Stomach smooth muscle (tissue), 2 donors: Measurements from ENCODE around the gene TRAK1.
A peak's percentile ranks its signal among the peaks of the same experiment; 100 is the strongest.

Experiments used
- H3K27ac ChIP-seq: one replicate; pipeline ENCODE4 v1.7.0; 2013; ENCODE audit warnings: mild to moderate bottlenecking, low read length, inconsistent platforms
- H3K27me3 ChIP-seq, 2 donors: one replicate each; pipeline ENCODE4 v1.7.0; 2013; ENCODE audit warnings: low read length in 2 of 2; ENCODE audit not compliant: insufficient read depth in 2 of 2, control insufficient read depth in 1 of 2
- H3K36me3 ChIP-seq, 2 donors: one replicate each; pipeline ENCODE4 v1.7.0; 2013; ENCODE audit warnings: low read length in 2 of 2; ENCODE audit not compliant: control insufficient read depth in 2 of 2, insufficient read depth in 2 of 2
- H3K4me1 ChIP-seq: one replicate; pipeline ENCODE4 v1.7.0; 2013; ENCODE audit warnings: low read length; ENCODE audit not compliant: control insufficient read depth, insufficient read depth
- H3K4me3 ChIP-seq, 2 donors: one replicate each; pipeline ENCODE4 v1.7.0; 2013; ENCODE audit warnings: low read length in 2 of 2
- H3K9ac ChIP-seq, 2 donors: one replicate each; pipeline ENCODE4 v1.7.0; 2013; ENCODE audit warnings: low read length in 2 of 2, mild to moderate bottlenecking in 1 of 2
- H3K9me3 ChIP-seq, 2 donors: one replicate each; pipeline ENCODE4 v1.7.0; 2013; ENCODE audit warnings: low read length in 2 of 2; ENCODE audit not compliant: control insufficient read depth in 2 of 2
- donor health status: healthy.
- donor health status: Pancreatic carcinoma.

Gene TRAK1

DNA sequence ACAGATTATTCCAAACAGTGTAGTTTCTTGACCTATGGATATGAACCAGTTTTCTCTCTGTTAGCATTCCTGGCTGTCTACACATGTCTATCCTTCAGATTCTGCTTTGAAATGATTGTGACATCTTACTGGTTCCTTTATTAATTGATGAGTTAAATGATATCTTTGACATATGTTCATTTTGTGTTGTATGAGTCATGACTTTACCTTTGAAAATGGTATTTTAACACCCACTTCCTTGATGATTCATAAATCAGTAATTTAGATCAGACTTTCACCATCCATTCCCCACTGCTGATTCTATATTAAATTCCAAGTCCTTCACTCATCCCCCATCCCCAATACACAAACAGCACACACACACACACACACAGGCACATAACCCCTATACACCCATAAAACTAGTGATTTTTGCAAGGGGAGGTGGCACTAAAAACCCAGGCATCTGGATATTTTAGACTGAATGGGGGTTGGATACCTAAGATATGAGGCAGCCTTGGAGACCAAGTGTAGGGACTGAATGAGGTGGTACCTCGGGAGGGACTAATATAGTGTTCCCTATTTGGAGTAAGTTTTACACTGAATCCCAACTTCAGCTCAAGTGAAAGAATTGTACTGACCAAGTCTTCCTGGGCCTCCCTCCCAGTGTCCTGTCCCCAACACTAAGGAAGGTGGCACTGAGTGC lies 165.1 kb downstream of the TRAK1 start:
- no peak overlapping the region for H3K4me3 ChIP-seq
- no peaks in the 10 kb centered on the region for H3K36me3 ChIP-seq
- H3K9ac ChIP-seq: no peak overlapping the region
- peaks cover 13 to 16% of the 10 kb centered on the region in 2 donors for H3K27me3 ChIP-seq
- no peaks in the 10 kb centered on the region for H3K4me1 ChIP-seq
- H3K27ac ChIP-seq: no peak overlapping the region
- no peaks in the 10 kb centered on the region for H3K9me3 ChIP-seq

DNA sequence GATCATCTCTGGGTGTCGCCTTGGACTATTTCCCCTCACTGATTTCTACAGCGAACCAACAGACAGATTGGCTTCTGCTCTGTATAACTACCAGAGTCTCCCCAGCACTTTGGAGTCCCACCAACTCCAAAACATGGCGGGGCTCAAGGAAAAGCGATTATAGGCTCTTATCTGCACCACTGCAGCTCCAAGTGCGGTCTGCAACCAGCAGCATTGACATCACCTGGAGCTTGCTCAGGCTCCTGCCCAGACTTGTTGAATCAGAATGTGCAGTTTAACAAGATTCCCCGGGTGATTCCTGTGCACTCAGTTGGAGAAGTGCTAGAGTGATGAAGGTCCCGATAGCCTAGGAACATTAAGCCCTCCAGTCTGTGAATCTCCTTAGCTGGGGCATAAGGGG lies 165.8 kb downstream of the TRAK1 start:
- Histone ChIP-seq H3K27ac (no peak overlapping the region), H3K4me3 (no peak overlapping the region), H3K4me1 (no peaks in the 10 kb centered on the region), H3K9ac (no peak overlapping the region), H3K36me3 (no peaks in the 10 kb centered on the region), H3K9me3 (no peaks in the 10 kb centered on the region), H3K27me3 (peaks cover 16 to 23% of the 10 kb centered on the region in 2 donors)

DNA sequence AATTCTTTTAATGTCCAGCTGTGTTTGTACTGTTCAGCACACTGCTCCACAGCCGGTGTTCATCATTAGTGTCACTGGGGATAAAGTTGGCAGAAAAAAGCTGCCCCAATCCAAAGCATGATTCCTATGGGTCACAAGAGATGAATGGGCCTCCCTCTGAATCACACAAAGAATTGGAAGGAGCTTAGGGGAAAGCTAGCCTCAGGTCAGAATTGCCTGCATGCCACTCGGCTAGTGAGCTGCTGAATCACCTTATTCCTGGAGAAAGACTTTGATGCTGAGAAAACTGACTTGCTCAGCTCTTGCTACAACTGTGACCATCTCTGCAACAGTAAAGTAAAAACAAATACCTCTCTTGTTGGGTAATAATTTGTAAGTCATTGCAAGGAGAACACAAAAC lies 171.4 kb downstream of the TRAK1 start:
- Histone ChIP-seq H3K9me3 (no peaks in the 10 kb centered on the region), H3K27me3 (peaks cover 40 to 57% of the 10 kb centered on the region in 2 donors), H3K36me3 (no peaks in the 10 kb centered on the region), H3K27ac (no peak overlapping the region), H3K4me3 (no peak overlapping the region), H3K4me1 (peaks cover 16% of the 10 kb centered on the region), H3K9ac (no peak overlapping the region)

DNA sequence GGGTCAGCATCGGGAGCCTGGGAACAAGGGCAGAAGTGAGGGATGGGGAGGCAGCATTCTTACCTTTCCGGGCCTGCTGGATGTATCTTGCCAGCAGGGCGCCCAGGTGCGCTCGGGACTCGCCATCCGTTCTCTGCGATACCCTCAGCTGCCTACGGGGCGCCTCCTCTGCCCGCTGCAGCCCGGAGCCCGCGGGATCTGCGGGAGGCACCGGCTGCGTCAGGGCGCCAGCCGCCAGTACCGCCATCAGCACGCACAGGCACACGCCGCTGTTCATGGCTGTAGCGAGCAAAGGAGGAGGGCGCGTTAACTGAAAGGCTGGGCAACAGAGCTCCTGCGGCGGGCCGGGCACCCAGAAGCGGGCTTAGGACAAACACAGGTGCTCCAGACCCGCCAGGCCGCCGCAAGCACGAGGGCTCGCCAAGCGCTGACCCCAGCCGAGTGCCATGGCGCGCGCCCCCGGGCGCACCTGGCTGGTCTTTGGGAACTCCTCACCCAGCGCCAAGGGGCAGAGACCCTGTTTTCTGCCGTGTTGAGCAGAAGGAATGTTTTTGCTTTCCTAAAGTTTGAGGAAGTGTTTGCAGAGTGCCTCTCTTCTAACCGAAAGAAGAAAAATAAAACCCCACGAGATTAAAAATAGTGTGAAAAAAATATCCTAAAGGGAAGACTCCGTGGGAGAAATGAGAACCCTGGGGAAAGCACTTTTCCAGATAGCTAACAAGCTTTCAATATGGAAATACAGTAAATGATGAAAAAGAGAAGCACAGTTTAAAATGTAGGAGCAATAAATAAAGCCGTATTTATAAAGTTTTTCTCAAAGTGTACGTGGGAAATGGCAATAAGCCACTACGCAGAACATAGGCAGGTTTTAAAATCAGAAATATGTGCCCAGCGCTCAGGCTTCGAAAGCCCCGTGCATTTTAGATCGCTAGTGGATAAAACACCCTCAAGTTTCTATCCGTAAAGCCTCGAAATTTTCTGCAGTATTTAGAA lies 172.5 kb downstream of the TRAK1 start:
- H3K9ac ChIP-seq: no peak overlapping the region
- H3K4me1 ChIP-seq: peaks cover 16% of the 10 kb centered on the region
- no peaks in the 10 kb centered on the region for H3K36me3 ChIP-seq
- peak overlapping the region in 1 of 2 donors; percentile 44 for H3K4me3 ChIP-seq
- no peaks in the 10 kb centered on the region for H3K9me3 ChIP-seq
- peaks cover 45 to 57% of the 10 kb centered on the region in 2 donors for H3K27me3 ChIP-seq
- H3K27ac ChIP-seq: no peak overlapping the region

DNA sequence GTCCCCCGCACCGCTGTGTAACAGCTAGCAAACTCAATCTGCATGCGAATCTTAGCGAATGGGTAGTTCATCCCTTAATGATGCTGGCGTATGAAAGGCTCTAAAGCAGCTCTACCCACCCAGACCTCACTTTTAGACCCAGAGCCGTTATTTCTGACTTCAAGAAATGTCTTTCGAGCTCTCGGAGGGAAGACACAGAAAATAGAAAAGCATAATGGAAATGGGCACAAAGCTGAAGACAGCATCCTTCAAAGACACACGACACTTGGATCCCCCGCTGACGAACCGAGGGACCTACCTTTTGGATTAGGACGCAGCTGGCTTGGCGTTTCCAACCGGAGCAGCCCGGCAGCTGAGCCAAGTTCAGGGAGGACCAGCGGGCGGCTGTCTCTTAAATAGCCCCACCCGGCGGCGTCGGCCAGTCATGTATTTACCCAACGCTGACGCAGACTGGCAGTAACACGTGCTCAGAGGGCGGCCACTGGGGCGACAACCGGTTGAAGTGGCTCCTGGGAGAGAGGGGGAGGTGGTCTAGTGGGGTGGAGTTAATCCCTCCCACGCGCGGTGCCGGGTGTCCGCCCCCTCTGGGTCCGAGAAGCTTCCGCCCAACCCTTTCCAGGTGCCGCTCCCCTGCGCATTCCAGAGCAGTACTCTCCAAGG lies 173.4 kb downstream of the TRAK1 start:
- Histone ChIP-seq H3K27me3 (peaks cover 44 to 57% of the 10 kb centered on the region in 2 donors), H3K4me1 (peaks cover 16% of the 10 kb centered on the region), H3K36me3 (no peaks in the 10 kb centered on the region), H3K4me3 (peak overlapping the region in 1 of 2 donors; percentile 44), H3K9me3 (no peaks in the 10 kb centered on the region), H3K9ac (no peak overlapping the region), H3K27ac (no peak overlapping the region)

DNA sequence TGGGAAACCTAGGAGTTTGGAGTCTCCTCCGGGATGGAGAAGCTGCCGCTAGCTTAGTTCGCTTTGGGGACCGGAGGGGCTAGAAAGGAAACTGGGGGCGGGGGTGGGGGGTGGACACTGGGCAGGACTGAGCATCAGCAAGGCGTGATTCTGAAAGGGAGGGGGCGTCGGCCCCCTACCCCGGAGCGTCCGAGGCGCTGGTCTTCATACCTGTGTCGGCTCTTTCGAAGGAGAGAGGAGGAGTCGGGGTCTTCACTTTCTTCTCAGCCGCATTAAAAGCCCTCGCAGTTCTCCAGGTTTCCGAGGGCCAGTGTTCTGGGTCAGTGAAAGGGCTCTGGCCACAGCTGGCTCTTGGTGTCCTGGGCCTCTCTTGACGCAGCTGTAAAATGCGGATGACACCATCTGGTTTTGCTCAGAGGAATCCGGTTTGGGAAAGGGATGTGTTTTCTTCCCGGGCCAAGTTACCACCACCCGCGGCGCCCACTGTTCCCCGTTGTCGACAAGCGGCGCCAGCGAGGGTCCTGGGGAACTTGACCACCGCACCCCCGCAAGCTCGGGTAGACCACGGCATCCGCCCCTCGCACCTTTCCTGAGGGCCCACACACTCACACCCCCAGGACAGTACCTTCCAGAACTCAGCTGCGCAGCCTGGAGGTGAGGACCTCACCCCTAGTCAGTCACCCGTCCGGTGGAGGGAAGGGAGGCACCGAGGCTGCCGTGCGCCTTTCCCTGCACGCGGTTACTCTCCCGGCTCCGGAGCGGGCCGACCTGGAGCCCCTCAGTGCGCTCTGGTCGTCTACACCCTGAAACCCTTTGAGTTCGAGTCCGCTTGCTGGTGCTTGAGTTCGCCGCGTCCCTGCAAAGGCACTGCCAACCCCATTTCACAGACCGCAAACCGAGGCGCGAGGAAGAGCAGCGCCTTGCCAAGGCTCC lies 174.2 kb downstream of the TRAK1 start:
- Histone ChIP-seq H3K27ac (no peak overlapping the region), H3K9me3 (no peaks in the 10 kb centered on the region), H3K4me1 (peaks cover 16% of the 10 kb centered on the region), H3K9ac (no peak overlapping the region), H3K27me3 (peaks cover 39 to 53% of the 10 kb centered on the region in 2 donors), H3K4me3 (peak overlapping the region; percentile 31 to 44), H3K36me3 (no peaks in the 10 kb centered on the region)

DNA sequence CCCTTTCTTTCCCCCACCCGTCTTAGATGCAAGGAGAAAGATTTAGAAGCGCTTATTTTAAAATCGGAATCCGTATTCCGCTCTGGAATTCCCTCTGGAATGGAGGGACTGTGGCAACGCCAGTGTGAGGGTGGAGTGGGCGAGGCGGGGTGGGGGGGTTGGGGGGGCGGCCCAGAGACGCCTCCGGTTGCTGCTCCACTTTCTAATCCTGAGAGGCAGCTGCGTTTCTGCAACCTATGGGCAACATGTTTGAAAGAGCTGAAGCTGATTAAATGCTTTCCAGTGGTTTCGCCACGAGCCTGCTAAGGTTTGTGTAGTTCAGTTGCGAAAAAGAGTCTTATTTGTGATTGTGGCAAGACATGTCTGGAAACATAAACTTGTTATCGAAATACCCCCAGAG lies 174.9 kb downstream of the TRAK1 start, which contains the start of gene CCK:
CCK (minus strand) TSS at position 101 of the 400 bp plus-strand sequence. CDS start 2,555 bp downstream, outside the sequence.
- no peak within 1 kb of the TSS for H3K9ac ChIP-seq
- peaks cover 34 to 47% of the 10 kb centered on the region in 2 donors for H3K27me3 ChIP-seq
- no peak within 1 kb of the TSS for H3K27ac ChIP-seq
- H3K4me1 ChIP-seq: peaks cover 16% of the 10 kb centered on the region
- peak within 1 kb of the TSS in 1 of 2 donors; percentile 31 for H3K4me3 ChIP-seq
- no peaks in the 10 kb centered on the region for H3K9me3 ChIP-seq
- H3K36me3 ChIP-seq: no peaks in the 10 kb centered on the region

DNA sequence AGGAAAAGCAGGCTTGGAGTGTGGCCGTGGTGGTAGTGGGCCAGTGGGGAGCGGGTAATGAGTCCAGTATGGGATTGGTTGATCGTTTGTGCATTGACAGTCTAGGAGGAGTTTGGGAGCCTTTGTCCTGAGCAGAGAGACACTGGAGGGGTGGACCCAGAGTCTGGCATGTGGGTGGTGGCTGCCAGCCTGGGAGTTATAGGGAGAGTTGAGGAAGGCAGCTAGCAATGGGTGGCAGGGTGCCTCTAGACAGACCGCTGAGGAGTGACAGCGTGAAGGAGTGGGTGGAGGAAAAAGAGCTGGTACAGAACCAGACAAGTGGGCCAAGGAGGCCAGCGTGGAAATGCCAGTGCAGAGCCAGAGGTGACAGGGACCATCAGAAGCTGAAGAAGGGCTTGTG lies 176.7 kb downstream of the TRAK1 start:
- H3K27me3 ChIP-seq: peaks cover 26 to 30% of the 10 kb centered on the region in 2 donors
- peaks cover 16% of the 10 kb centered on the region for H3K4me1 ChIP-seq
- H3K4me3 ChIP-seq: no peak overlapping the region
- no peaks in the 10 kb centered on the region for H3K36me3 ChIP-seq
- no peak overlapping the region for H3K27ac ChIP-seq
- no peaks in the 10 kb centered on the region for H3K9me3 ChIP-seq
- H3K9ac ChIP-seq: no peak overlapping the region

DNA sequence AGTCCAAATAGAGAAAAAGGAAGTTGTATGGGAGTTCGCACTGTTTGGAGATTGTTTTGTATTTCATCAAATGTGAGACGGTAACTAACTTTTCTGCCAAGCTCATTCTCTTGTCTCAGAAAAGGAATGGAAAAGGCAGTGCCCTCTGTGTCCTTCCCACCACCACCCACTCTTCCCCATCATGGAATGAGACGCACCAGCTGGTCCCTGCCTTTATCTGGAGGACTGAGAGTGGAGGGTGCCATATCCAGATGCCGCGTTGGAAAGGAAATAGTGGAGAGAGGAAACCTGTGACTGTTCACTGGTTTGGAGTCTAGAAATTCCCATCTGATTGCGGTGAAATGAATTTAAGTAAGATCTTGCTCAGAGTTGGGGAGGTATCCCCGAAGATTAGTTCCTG lies 178.5 kb downstream of the TRAK1 start:
- H3K9me3 ChIP-seq: no peaks in the 10 kb centered on the region
- no peak overlapping the region for H3K27ac ChIP-seq
- peaks cover 3% of the 10 kb centered on the region for H3K4me1 ChIP-seq
- no peak overlapping the region for H3K4me3 ChIP-seq
- H3K27me3 ChIP-seq: peaks cover 13 to 15% of the 10 kb centered on the region in 2 donors
- H3K9ac ChIP-seq: no peak overlapping the region
- no peaks in the 10 kb centered on the region for H3K36me3 ChIP-seq
